Liver (tissue), 3 donors: Measurements from ENCODE around the gene MYO18B.

Source experiments
- CTCF ChIP-seq: fragments of 150-350 bp; IDR thresholded peaks from 2 replicates; pipeline ENCODE4 v1.5.1; 2017; ENCODE audit warnings: improper control_type of control experiment, low read depth, low read length; ENCODE audit not compliant: missing input control
- RXRA ChIP-seq, 2 donors: IDR thresholded peaks; 2 replicates each; pipeline ENCODE4 v1.6.1; 2017 to 2018; ENCODE audit warnings: antibody characterized with exemption in 2 of 2, mild to moderate bottlenecking in 1 of 2
- SP1 ChIP-seq: IDR thresholded peaks from 2 replicates; pipeline ENCODE4 v1.6.1; 2018; ENCODE audit warnings: antibody characterized with exemption, mild to moderate bottlenecking
- YY1 ChIP-seq: IDR thresholded peaks from 2 replicates; pipeline ENCODE4 v1.6.1; 2016; ENCODE audit warnings: antibody characterized with exemption, mild to moderate bottlenecking
- ZBTB33 ChIP-seq: IDR thresholded peaks from 2 replicates; pipeline ENCODE4 v1.6.1; 2016; ENCODE audit warnings: antibody characterized with exemption
- TF ChIP-seq, protein P1 (sequence below): IDR thresholded peaks from 2 replicates; pipeline ENCODE4 v1.6.1; 2016; ENCODE audit warnings: antibody characterized with exemption
- TF ChIP-seq, protein P2 (sequence below): IDR thresholded peaks from 2 replicates; pipeline ENCODE4 v1.6.1; 2016; ENCODE audit warnings: antibody characterized with exemption, mild to moderate bottlenecking
- TF ChIP-seq, protein P3 (sequence below): IDR thresholded peaks from 2 replicates; pipeline ENCODE4 v1.6.1; 2016; ENCODE audit warnings: antibody characterized with exemption
- donor health status: healthy.
- donor health status: healthy.

GRCh38 chr22:25745341-25746011 lies 3.5 kb downstream of the MYO18B start:
- TF ChIP-seq SP1 (no peak), CTCF (no peak), RXRA (IDR thresholded peaks at IDR 0.05) (no peak), YY1 (no peak), ZBTB33 (no peak)
- TF ChIP-seq, protein P1, sequence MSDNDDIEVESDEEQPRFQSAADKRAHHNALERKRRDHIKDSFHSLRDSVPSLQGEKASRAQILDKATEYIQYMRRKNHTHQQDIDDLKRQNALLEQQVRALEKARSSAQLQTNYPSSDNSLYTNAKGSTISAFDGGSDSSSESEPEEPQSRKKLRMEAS: no peak
- TF ChIP-seq, protein P2, sequence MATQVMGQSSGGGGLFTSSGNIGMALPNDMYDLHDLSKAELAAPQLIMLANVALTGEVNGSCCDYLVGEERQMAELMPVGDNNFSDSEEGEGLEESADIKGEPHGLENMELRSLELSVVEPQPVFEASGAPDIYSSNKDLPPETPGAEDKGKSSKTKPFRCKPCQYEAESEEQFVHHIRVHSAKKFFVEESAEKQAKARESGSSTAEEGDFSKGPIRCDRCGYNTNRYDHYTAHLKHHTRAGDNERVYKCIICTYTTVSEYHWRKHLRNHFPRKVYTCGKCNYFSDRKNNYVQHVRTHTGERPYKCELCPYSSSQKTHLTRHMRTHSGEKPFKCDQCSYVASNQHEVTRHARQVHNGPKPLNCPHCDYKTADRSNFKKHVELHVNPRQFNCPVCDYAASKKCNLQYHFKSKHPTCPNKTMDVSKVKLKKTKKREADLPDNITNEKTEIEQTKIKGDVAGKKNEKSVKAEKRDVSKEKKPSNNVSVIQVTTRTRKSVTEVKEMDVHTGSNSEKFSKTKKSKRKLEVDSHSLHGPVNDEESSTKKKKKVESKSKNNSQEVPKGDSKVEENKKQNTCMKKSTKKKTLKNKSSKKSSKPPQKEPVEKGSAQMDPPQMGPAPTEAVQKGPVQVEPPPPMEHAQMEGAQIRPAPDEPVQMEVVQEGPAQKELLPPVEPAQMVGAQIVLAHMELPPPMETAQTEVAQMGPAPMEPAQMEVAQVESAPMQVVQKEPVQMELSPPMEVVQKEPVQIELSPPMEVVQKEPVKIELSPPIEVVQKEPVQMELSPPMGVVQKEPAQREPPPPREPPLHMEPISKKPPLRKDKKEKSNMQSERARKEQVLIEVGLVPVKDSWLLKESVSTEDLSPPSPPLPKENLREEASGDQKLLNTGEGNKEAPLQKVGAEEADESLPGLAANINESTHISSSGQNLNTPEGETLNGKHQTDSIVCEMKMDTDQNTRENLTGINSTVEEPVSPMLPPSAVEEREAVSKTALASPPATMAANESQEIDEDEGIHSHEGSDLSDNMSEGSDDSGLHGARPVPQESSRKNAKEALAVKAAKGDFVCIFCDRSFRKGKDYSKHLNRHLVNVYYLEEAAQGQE: no peak
- TF ChIP-seq, protein P3, sequence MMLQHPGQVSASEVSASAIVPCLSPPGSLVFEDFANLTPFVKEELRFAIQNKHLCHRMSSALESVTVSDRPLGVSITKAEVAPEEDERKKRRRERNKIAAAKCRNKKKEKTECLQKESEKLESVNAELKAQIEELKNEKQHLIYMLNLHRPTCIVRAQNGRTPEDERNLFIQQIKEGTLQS: no peak
